B cell (primary cell): ENCODE data around the gene LAMB1. TPM values are rescaled to one million over a fixed set of nuclear protein-coding genes. Genes with fewer than 3 reads are reported as not detected.

ENCODE experiments used
- ATAC-seq: fragments of 200-7000 bp; cut with Tn5 transposase; one replicate; pipeline ENCODE4 v1.10.0; 2021; ENCODE audit warnings: low read depth, mild to moderate bottlenecking, moderate number of reproducible peaks, moderate library complexity
- CTCF ChIA-PET: fragments of 350-600 bp; sonication (Branson Sonifier 250); formaldehyde crosslinking; loops from one replicate; lab custom pipeline; 2021; ENCODE audit warnings: antibody characterized with exemption, inconsistent platforms; lab: Charles Lee
- POLR2A ChIA-PET: fragments of 350-600 bp; sonication (Branson Sonifier 250); formaldehyde crosslinking; loops from one replicate; lab custom pipeline; 2021; ENCODE audit warnings: antibody characterized with exemption; lab: Charles Lee
- DNase-seq: peaks from one replicate; pipeline ENCODE4 v3.0.0; 2013
- H2AFZ ChIP-seq: 2 replicates; pipeline ENCODE4 v1.6.1; 2012; ENCODE audit warnings: mild to moderate bottlenecking, low read depth, low read length; ENCODE audit not compliant: insufficient read depth, poor library complexity, severe bottlenecking
- H3K27ac ChIP-seq, 2 donors: 1 replicate in 1 of 2; 2 replicates in 1 of 2; pipeline ENCODE4 v1.5.1; 2012 to 2013; ENCODE audit warnings: low read length in 2 of 2, mild to moderate bottlenecking in 2 of 2, moderate library complexity in 1 of 2
- H3K27me3 ChIP-seq, 4 experiments: fragments of 200-600 bp in 1 of 4; sonication (generic) in 1 of 4; replicated peaks in 1 of 4; 1 replicate in 2 of 4; 2 replicates in 2 of 4; pipeline versions ENCODE4 v1.6.1 to v1.7.0; 2013 to 2016; ENCODE audit warnings: low read length in 3 of 4, mild to moderate bottlenecking in 2 of 4, mixed read lengths in 1 of 4, moderate library complexity in 1 of 4; ENCODE audit not compliant: insufficient read depth in 4 of 4, control insufficient read depth in 3 of 4; ENCODE audit errors: control extremely low read depth in 1 of 4
- H3K36me3 ChIP-seq, 2 experiments: replicated peaks in 1 of 2; 1 replicate in 1 of 2; 2 replicates in 1 of 2; pipeline versions ENCODE4 v1.6.1 to v1.7.1; 2013; ENCODE audit warnings: low read length in 1 of 2; ENCODE audit not compliant: insufficient read depth in 2 of 2, control insufficient read depth in 1 of 2; ENCODE audit errors: control extremely low read depth in 1 of 2, extremely low read depth in 1 of 2
- H3K4me1 ChIP-seq, 2 donors: fragments of 200-600 bp in 1 of 2; sonication (generic) in 1 of 2; 1 replicate in 1 of 2; 2 replicates in 1 of 2; pipeline versions ENCODE4 v1.5.1 to v1.6.1; 2013 to 2017; ENCODE audit warnings: low read length in 2 of 2; ENCODE audit not compliant: control insufficient read depth in 2 of 2, insufficient read depth in 2 of 2
- H3K4me2 ChIP-seq: replicated peaks from 2 replicates; pipeline ENCODE3; 2012; ENCODE audit warnings: mild to moderate bottlenecking, low read depth, low read length; ENCODE audit not compliant: poor library complexity, severe bottlenecking
- H3K4me3 ChIP-seq, 5 experiments: fragments of 200-600 bp in 1 of 5; sonication (generic) in 1 of 5; 1 replicate in 3 of 5; 2 replicates in 2 of 5; pipeline versions ENCODE4 v1.5.1 to v1.7.0; 2011 to 2016; ENCODE audit warnings: low read length in 4 of 5, mild to moderate bottlenecking in 4 of 5, low read depth in 2 of 5, control low read depth in 1 of 5, moderate library complexity in 1 of 5; ENCODE audit not compliant: insufficient read depth in 1 of 5; ENCODE audit errors: control extremely low read depth in 1 of 5, extremely low read depth in 1 of 5
- H3K79me2 ChIP-seq: fragments of 200-600 bp; sonication (generic); one replicate; pipeline ENCODE4 v1.6.0; 2016; ENCODE audit warnings: low read length; ENCODE audit not compliant: control insufficient read depth, insufficient read depth
- H3K9ac ChIP-seq: fragments of 200-600 bp; sonication (generic); 2 replicates; pipeline ENCODE4 v1.6.1; 2017; ENCODE audit warnings: mild to moderate bottlenecking, low read length, moderate library complexity
- H3K9me3 ChIP-seq, 3 donors: one replicate each; pipeline versions ENCODE4 v1.6.1 to v1.7.1; 2013; ENCODE audit warnings: low read length in 2 of 3; ENCODE audit not compliant: control insufficient read depth in 2 of 3, insufficient read depth in 1 of 3; ENCODE audit errors: control extremely low read depth in 1 of 3
- H4K20me1 ChIP-seq: 2 replicates; pipeline ENCODE4 v1.6.0; 2012; ENCODE audit warnings: mild to moderate bottlenecking, low read length; ENCODE audit not compliant: insufficient read depth, control insufficient read depth, poor library complexity, severe bottlenecking
- H3K27ac Mint-ChIP-seq: one replicate; pipeline ENCODE4 v1.8.0; 2021; ENCODE audit warnings: mixed read lengths
- H3K27me3 Mint-ChIP-seq: one replicate; pipeline ENCODE4 v1.8.0; 2021; ENCODE audit warnings: mixed read lengths
- H3K4me1 Mint-ChIP-seq: one replicate; pipeline ENCODE4 v1.8.0; 2021; ENCODE audit warnings: mixed read lengths
- H3K4me3 Mint-ChIP-seq: one replicate; pipeline ENCODE4 v1.8.0; 2021; ENCODE audit warnings: mixed read lengths
- H3K9me3 Mint-ChIP-seq: one replicate; pipeline ENCODE4 v1.8.0; 2022; ENCODE audit warnings: mixed read lengths; ENCODE audit not compliant: insufficient read depth
- EZH2 ChIP-seq: IDR thresholded peaks from 2 replicates; pipeline ENCODE4 v1.6.1; 2012; ENCODE audit warnings: borderline replicate concordance, low read depth, mild to moderate bottlenecking, moderate library complexity, low read length; ENCODE audit not compliant: insufficient read depth, poor library complexity, severe bottlenecking
- WGBS: methylation state at CpG from one replicate; pipeline ENCODE4 v1.1.5; 2013; ENCODE audit warnings: missing lambda C conversion rate; ENCODE audit not compliant: insufficient coverage; 5-methylcytosine and 5-hydroxymethylcytosine counted together
- intact Hi-C: fragments of 100-400 bp; cut with micrococcal nuclease; formaldehyde crosslinking; loops from one replicate; pipeline ENCODE4 v1.10.0; 2022
- polyA plus RNA-seq: library from polyadenylated mRNA; depleted of rRNA; stranded (reverse); fragments of >200 nt; gene quantifications from 2 replicates; pipeline ENCODE4 v1.2.3, GENCODE V29; 2012
- total RNA-seq, 2 donors: library from RNA; stranded (reverse); fragments of 120-200 nt in 1 of 2; gene quantifications; 1 replicate in 1 of 2; 2 replicates in 1 of 2; pipeline versions ENCODE4 v1.2.3 to v1.2.4, GENCODE V29; 2013 to 2022
- TF ChIP-seq, protein P1 (sequence below): fragments of 200-600 bp; IDR thresholded peaks from one replicate; pipeline ENCODE4 v1.8.0; 2022; ENCODE audit warnings: antibody characterized with exemption, mild to moderate bottlenecking

Gene LAMB1
- total and polyA plus RNA-seq, 2 donors (not counting 1 experiment from before 2014, with no cell fraction given) = not detected

DNA sequence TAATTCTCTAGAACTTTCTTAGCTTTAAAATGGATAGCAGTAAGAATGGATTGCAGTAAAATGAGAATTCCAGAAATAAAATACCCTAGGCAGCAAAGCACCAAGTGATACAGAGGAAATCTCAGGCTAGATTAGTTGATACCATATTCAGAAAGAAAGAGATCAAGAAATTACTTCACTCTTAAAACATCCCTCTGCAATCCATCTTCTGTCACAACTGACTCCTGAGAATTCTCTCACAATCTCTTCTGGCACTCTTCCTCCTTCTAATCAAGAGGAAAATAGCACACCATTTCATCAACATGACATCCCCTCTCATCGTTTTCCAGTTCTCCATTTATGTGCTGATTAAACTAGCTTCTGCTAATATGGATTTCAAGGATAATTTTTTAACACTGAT lies 42.2 kb upstream of the LAMB1 start:
- Histone ChIP-seq H4K20me1 (no peaks in the 10 kb centered on the region), H3K4me2 (no peak overlapping the region), H3K27me3 (no peaks in the 10 kb centered on the region), H3K9ac (no peak overlapping the region), H2AFZ (no peak overlapping the region), H3K79me2 (no peaks in the 10 kb centered on the region), H3K36me3 (no peaks in the 10 kb centered on the region), H3K27ac (no peak overlapping the region), H3K9me3 (no peaks in the 10 kb centered on the region), H3K4me1 (peaks cover 10 to 11% of the 10 kb centered on the region in 2 donors), H3K4me3 (no peak overlapping the region)
- ChIA-PET POLR2A (no interaction called here), CTCF (no interaction called here)
- no peak for TF ChIP-seq EZH2
- TF ChIP-seq, protein P1, sequence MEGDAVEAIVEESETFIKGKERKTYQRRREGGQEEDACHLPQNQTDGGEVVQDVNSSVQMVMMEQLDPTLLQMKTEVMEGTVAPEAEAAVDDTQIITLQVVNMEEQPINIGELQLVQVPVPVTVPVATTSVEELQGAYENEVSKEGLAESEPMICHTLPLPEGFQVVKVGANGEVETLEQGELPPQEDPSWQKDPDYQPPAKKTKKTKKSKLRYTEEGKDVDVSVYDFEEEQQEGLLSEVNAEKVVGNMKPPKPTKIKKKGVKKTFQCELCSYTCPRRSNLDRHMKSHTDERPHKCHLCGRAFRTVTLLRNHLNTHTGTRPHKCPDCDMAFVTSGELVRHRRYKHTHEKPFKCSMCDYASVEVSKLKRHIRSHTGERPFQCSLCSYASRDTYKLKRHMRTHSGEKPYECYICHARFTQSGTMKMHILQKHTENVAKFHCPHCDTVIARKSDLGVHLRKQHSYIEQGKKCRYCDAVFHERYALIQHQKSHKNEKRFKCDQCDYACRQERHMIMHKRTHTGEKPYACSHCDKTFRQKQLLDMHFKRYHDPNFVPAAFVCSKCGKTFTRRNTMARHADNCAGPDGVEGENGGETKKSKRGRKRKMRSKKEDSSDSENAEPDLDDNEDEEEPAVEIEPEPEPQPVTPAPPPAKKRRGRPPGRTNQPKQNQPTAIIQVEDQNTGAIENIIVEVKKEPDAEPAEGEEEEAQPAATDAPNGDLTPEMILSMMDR = no peak
- no CpG with 5 or more reads among the region's 1 CpG for WGBS
- Mint-ChIP-seq H3K27ac (no peak overlapping the region), H3K9me3 (no peaks in the 10 kb centered on the region), H3K4me3 (no peak overlapping the region), H3K4me1 (peaks cover 3% of the 10 kb centered on the region), H3K27me3 (peaks cover 4% of the 10 kb centered on the region)
- intact Hi-C loops = no loop called here
- DNase-seq = no peak
- ATAC-seq = no peak

DNA sequence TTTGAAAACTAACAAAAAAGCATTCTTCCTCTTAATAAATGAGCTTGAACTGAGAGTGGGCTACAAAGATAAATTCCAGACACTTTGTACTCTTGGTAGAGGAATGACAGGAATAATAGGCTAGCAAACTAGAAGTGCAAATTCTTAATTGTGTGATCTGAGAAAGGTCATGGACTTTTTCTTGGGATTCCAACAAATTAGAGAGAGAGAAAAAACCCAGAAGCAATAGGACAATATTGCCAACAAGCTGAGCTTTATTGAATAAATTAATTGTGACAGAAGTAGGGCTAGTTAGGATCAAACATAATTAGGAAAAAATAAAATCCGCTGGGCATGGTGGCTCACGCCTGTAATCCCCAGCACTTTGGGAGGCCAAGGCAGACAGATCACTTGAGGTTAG lies 41.4 kb upstream of the LAMB1 start:
- H4K20me1 ChIP-seq = no peaks in the 10 kb centered on the region
- H3K4me2 ChIP-seq = no peak overlapping the region
- 95% methylated on average over 2 of the region's 2 CpGs for WGBS
- ChIA-PET POLR2A (no interaction called here), CTCF (no interaction called here)
- intact Hi-C loops = no loop called here
- H3K9ac ChIP-seq = no peak overlapping the region
- H3K27me3 Mint-ChIP-seq = peaks cover 4% of the 10 kb centered on the region
- H3K4me1 ChIP-seq = peaks cover 7 to 11% of the 10 kb centered on the region in 2 donors
- ATAC-seq (no peak), DNase-seq (no peak)
- H3K4me3 ChIP-seq = no peak overlapping the region
- H3K27me3 ChIP-seq = no peaks in the 10 kb centered on the region
- H2AFZ ChIP-seq = no peak overlapping the region
- TF ChIP-seq, protein P1 = no peak
- TF ChIP-seq EZH2 = no peak
- peaks cover 3% of the 10 kb centered on the region for H3K4me1 Mint-ChIP-seq
- H3K9me3 ChIP-seq = no peaks in the 10 kb centered on the region
- no peaks in the 10 kb centered on the region for H3K79me2 ChIP-seq
- no peaks in the 10 kb centered on the region for H3K9me3 Mint-ChIP-seq
- H3K27ac ChIP-seq = no peak overlapping the region
- no peaks in the 10 kb centered on the region for H3K36me3 ChIP-seq
- H3K4me3 Mint-ChIP-seq = no peak overlapping the region
- no peak overlapping the region for H3K27ac Mint-ChIP-seq
